ENCODE results near the gene UBE2D2.

UBE2D2 gene

GRCh38 chr5:139642891-139643871, 82.0 kb downstream of the UBE2D2 start:
- ATAC-seq (no peak), DNase-seq (peak in 1 of 2 donors; percentile 2)
- H3K4me3 Mint-ChIP-seq, result no peak overlapping the region
- H3K27ac Mint-ChIP-seq, result no peak overlapping the region
- no peaks in the 10 kb centered on the region for H3K9me3 Mint-ChIP-seq
- H3K4me1 Mint-ChIP-seq, result peaks cover 37% of the 10 kb centered on the region
- H3K27me3 Mint-ChIP-seq, result peaks cover 47% of the 10 kb centered on the region

DNA sequence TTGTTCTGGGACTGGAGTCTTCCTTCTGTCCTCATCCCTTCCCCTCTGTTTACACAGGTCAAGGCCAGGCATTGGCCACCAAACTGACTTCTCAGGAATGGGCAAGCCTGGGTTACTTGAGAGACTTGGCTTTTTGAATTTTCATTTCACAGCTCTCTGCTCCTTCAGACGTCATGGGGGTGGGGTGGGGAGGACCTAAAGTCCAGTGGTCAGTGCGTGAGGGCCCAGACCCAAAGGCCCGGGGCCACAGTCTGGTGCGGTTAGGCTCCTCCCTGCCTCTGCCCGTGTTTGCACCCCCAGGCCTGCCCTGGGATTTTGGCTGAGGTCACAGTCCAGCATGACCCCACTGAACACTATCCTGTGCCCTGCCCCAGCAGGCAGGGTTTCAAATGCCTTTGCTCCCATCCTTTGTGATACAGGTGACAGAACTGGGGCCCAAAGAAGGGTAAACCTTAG, 82.9 kb downstream of the UBE2D2 start:
- peaks cover 47% of the 10 kb centered on the region for H3K27me3 Mint-ChIP-seq
- ATAC-seq (no peak), DNase-seq (no peak)
- H3K4me3 Mint-ChIP-seq, result no peak overlapping the region
- no peaks in the 10 kb centered on the region for H3K9me3 Mint-ChIP-seq
- peaks cover 30% of the 10 kb centered on the region for H3K4me1 Mint-ChIP-seq
- H3K27ac Mint-ChIP-seq, result no peak overlapping the region

- DNase-seq (no peak), ATAC-seq (no peak)
- H3K4me3 Mint-ChIP-seq, result no peak overlapping the region
- no peak overlapping the region for H3K27ac Mint-ChIP-seq
- peaks cover 37% of the 10 kb centered on the region for H3K4me1 Mint-ChIP-seq
- H3K9me3 Mint-ChIP-seq, result no peaks in the 10 kb centered on the region
- peaks cover 54% of the 10 kb centered on the region for H3K27me3 Mint-ChIP-seq
These were observed 83.7 kb downstream of the UBE2D2 start for GRCh38 chr5:139644646-139645429.

DNA sequence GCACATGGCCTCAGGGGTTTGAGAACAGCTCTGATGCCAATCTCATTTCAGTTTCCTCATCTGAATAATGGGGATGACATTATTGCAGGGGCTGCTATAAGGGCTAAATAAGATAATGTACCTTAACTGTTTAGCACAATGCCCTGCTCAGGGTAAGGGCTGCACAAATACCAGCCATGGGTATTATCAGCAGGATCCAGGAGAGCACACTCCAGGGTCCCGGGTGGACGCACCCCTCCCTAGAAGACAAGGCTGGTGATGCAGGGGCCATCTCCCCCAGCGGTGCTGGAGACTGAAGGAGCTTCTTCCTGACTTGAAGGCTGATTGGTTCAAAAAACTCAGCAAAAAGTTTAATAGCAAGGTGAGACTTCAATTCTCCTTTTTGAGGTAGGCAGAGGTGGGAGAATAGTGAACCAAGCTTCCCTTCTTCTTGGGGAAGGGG, 84.3 kb downstream of the UBE2D2 start:
- Mint-ChIP-seq H3K9me3 (no peaks in the 10 kb centered on the region), H3K27ac (no peak overlapping the region), H3K27me3 (peaks cover 60% of the 10 kb centered on the region), H3K4me1 (peaks cover 43% of the 10 kb centered on the region), H3K4me3 (no peak overlapping the region)
- ATAC-seq (no peak), DNase-seq (no peak)

GRCh38 chr5:139646111-139646510, 85.0 kb downstream of the UBE2D2 start:
- Mint-ChIP-seq H3K27me3 (peaks cover 67% of the 10 kb centered on the region), H3K9me3 (no peaks in the 10 kb centered on the region), H3K4me1 (peaks cover 49% of the 10 kb centered on the region), H3K27ac (no peak overlapping the region), H3K4me3 (no peak overlapping the region)
- ATAC-seq (no peak), DNase-seq (no peak)

DNA sequence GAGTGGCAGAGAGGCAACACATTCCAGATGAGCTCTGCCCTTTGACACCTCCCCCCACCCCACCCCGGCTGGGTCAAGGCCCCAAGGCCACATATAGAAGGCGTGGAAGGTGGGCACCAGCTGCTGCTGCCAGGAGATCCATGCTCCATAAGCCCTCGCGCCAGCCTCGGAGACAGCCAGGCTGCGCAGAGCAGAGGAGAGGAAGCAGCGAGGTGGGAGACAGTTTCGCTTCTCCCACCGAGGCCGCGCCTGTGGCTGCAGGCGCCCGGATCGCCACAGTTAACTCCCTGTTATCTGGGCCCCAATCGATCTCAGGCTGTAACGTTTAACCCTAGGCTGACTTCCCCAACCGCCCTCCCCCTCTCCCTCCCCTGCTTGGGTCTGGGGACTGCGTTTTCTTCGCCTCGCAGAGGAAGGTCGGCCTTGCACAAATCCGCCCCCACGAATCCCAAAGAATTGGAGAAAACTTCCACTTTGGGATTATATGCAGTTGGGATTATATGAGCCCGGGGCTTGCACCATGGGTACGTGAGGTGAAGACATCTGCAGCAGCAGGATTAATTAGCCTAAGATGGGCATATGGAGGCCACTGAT, 85.9 kb downstream of the UBE2D2 start:
- Mint-ChIP-seq H3K4me1 (peaks cover 52% of the 10 kb centered on the region), H3K9me3 (no peaks in the 10 kb centered on the region), H3K27me3 (peaks cover 76% of the 10 kb centered on the region), H3K4me3 (peak overlapping the region in 1 of 2 donors; percentile 55), H3K27ac (no peak overlapping the region)
- ATAC-seq, result no peak
- DNase-seq, result no peak

DNA sequence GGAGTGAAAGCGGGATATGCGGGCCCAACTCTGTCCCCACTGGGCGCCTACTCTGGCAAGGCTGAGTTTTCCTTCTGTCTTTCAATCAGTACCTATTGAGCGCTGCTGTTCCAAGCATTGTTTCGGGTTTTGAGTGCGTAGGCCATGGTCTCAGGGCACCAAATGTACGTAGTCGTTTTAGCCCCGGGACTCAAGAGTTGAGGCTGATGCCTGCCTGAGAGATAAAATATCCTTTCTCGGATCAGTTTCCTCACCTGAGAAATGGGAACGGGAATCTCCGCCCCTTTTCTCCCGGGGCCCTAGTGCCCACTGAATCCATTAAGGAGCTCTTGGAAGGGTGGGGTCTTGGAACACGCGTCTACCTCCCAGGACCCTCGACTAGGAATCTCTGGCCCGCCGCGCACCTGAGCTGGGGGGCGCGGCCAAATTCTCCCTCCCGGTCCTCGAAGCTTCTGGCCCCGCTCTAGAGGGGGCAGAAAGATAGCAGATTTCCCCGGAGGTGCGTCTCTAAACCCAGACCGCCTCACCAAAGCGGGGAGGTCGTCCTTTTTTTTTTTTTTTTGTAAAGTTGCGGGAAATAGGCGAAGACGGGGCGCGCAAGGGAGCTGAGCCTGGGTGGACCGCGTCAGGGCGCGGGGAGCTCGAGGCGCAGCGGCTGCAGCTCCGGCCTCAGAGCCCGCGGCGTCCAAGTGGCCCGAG, 86.5 kb downstream of the UBE2D2 start:
- no peak for ATAC-seq
- Mint-ChIP-seq H3K27ac (no peak overlapping the region), H3K9me3 (no peaks in the 10 kb centered on the region), H3K4me3 (peak overlapping the region; percentile 51 to 63), H3K4me1 (peaks cover 55% of the 10 kb centered on the region), H3K27me3 (peaks cover 82% of the 10 kb centered on the region)
- no peak for DNase-seq

GRCh38 chr5:139648205-139649081, 87.3 kb downstream of the UBE2D2 start, which contains the start of gene CXXC5:
Gene CXXC5 (plus strand): TSS chr5:139648349. CDS start chr5:139680524, 32,175 bp downstream.
- Mint-ChIP-seq H3K27me3 (peaks cover 87% of the 10 kb centered on the region), H3K4me3 (peak within 1 kb of the TSS; percentile 57 to 82), H3K4me1 (peaks cover 61% of the 10 kb centered on the region), H3K9me3 (no peaks in the 10 kb centered on the region), H3K27ac (no peak within 1 kb of the TSS)
- ATAC-seq (peak; percentile 57), DNase-seq (peak; percentile 61 to 73)

DNA sequence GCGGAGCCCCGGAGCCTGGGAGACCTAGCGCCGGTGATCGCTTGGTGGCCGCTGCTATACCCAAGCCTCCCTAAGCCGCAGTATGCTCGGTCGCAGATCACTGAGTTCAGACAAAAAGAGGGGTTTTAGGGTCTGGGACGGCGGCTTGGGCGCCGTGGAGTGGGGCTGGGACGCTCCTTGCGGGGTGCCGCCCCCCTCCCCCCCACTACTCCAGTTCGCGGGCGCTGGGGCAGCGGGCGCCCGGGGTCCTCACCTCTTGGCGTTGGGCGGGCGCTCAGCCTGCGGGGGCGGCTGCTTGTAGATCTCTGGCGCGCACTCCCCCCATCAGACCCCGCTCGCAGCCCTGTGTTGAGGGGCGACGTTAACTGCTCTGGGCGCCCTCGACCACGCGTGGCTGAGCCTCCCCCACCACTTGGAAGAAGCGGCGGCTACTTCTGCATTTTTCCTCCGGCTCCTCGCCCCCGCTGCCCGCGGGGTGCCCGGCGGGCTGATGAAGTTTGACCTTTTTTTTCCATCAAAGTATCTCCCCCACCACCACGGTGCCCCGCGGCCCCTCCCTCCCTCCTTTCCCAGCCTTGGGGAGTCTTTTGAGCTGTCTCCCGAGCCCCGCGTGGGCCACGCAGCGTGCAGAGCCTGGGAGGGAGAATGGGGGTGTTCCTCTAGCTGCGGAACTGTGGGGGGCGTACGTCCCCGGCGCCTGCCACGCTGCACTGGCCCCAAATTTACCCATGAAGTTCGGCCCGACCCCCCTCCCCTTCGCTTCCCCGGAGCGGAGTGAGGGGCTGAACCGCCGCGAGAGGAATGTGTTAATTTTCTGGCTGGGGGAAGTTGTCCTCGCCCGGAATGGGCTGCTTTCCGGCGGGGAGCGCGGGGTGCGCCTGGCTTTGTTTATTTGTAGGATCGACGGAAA, 88.2 kb downstream of the UBE2D2 start:
- Mint-ChIP-seq H3K4me1 (peaks cover 62% of the 10 kb centered on the region), H3K27ac (peak overlapping the region in 1 of 2 donors; percentile 64), H3K9me3 (no peaks in the 10 kb centered on the region), H3K4me3 (peak overlapping the region; percentile 81 to 82), H3K27me3 (peaks cover 87% of the 10 kb centered on the region)
- ATAC-seq, result peak; percentile 22
- DNase-seq, result no peak

DNA sequence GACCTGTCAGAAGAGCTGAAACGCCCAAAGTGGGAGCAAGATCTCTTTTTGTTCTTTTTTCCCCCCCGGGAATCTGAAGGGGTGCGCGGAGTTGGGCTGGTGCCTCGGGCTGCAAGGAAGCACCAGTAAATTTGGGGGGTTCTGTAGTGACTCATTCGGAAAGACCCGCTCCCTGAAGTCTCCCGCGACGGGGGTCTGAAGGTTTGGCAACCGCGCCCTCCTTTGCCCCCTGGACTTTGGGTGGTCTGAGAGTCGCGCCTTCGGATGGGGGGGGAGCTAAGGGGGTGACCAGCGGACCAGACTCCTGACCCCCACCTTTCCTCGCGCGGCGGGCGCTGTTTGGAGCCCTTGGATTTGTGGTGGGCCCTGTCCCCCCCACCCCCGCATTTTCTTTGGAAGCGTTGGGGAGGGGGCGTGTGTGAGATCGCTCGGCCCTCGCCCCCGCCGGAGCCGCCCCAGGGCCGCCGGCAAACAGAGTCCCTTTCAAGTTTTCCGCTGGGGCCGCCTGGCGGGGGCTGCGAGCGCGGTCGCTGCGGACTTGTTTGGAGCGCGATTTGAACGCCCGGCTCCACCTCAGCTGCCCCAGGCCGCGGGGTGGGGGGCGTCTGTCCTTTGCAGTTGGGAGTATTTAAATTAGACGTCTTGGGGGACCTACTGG, 89.0 kb downstream of the UBE2D2 start:
- Mint-ChIP-seq H3K9me3 (no peaks in the 10 kb centered on the region), H3K4me3 (peak overlapping the region; percentile 81 to 82), H3K4me1 (peaks cover 60% of the 10 kb centered on the region), H3K27me3 (peaks cover 90% of the 10 kb centered on the region), H3K27ac (peak overlapping the region in 1 of 2 donors; percentile 29)
- no peak for ATAC-seq
- DNase-seq, result no peak

GRCh38 chr5:139650689-139651042, 89.5 kb downstream of the UBE2D2 start:
- no peak for ATAC-seq
- peaks cover 60% of the 10 kb centered on the region for H3K4me1 Mint-ChIP-seq
- H3K27ac Mint-ChIP-seq, result no peak overlapping the region
- peaks cover 90% of the 10 kb centered on the region for H3K27me3 Mint-ChIP-seq
- DNase-seq, result no peak
- peak overlapping the region; percentile 51 to 82 for H3K4me3 Mint-ChIP-seq
- no peaks in the 10 kb centered on the region for H3K9me3 Mint-ChIP-seq

GRCh38 chr5:139651043-139651834, 90.1 kb downstream of the UBE2D2 start:
- H3K27ac Mint-ChIP-seq, result no peak overlapping the region
- peak overlapping the region; percentile 14 to 82 for H3K4me3 Mint-ChIP-seq
- H3K27me3 Mint-ChIP-seq, result peaks cover 90% of the 10 kb centered on the region
- H3K9me3 Mint-ChIP-seq, result no peaks in the 10 kb centered on the region
- peaks cover 60% of the 10 kb centered on the region for H3K4me1 Mint-ChIP-seq
- DNase-seq, result no peak
- no peak for ATAC-seq
